AG10803 (cell line): Measurements from ENCODE around the gene C1R.

Source experiments
- DNase-seq: peaks from one replicate; pipeline ENCODE4 v3.0.0; 2010; ENCODE audit warnings: low read depth
- H3K4me3 ChIP-seq: 2 replicates; pipeline ENCODE4 v1.5.1; 2011; ENCODE audit warnings: mild to moderate bottlenecking, low read length, control low read depth
- CTCF ChIP-seq: conservative IDR thresholded peaks from 2 replicates; pipeline ENCODE4 v1.5.1; 2011; ENCODE audit warnings: mild to moderate bottlenecking, low read length, control low read depth, inconsistent platforms

The C1R gene

GRCh38 chr12:7106082-7106481 lies 13.8 kb upstream of the C1R start:
- DNase-seq = no peak
- no peak for TF ChIP-seq CTCF
- H3K4me3 ChIP-seq = no peak overlapping the region

DNA sequence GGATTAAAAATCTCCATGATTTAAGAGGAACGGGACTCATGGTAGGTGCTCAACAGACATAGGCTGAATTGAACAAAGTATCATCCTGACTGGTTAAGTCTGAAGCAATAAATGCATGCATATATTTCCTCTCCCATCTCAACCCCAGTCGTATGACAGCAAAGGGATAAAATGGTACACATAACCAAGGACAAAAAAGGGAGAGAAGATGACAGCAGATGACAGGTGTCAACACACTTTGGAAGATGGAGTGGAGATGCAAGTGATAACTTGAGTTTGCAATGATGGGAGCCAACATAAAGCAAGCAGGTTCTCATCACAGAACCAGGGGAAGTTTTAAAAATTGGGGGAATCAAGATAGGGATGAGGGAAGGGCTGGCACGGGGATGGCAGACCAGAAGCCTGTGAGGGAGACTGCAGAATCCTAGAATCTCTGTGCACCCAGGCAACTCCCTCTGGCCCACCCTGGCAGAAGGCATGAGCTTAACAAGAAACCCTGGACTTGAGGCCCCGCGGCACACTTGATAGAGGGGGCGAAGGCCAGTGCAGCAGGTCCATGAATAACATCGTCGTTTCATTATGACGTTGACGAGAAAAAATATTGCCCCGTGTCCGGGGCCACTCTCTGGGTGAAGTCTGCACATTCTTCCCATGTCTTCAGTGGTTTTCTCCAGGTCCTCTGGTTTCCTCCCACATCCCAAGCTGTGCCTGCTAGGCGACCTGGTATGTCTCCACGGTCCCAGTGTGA lies 11.8 kb upstream of the C1R start:
- no peak overlapping the region for H3K4me3 ChIP-seq
- DNase-seq = no peak
- TF ChIP-seq CTCF = no peak

DNA sequence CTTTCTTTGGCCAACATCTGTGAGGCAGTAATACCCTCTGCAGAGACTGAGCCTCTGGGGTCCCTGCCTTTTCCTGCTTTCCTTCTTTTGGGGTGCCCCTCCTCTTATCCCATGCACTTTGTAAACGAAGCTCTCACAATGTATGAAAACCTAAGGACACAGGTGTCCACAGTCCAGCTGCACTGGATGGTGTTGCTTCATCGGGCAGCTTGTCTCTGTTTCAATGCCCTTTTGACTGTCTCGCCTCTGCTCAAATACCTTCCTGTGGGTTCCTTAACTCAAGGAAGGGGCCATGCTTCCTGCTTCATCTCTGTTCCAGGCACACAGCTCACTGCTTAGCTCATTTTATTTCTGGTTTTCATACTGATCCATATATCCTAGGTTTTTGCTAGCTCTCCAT lies 10.3 kb upstream of the C1R start:
- TF ChIP-seq CTCF = no peak
- H3K4me3 ChIP-seq = no peak overlapping the region
- no peak for DNase-seq

GRCh38 chr12:7101694-7102131 lies 9.5 kb upstream of the C1R start:
- no peak overlapping the region for H3K4me3 ChIP-seq
- DNase-seq = no peak
- no peak for TF ChIP-seq CTCF

- no peak for TF ChIP-seq CTCF
- no peak for DNase-seq
- no peak overlapping the region for H3K4me3 ChIP-seq
Measured at GRCh38 chr12:7101047-7101693, 8.9 kb upstream of the C1R start.

GRCh38 chr12:7100239-7100638 lies 8.0 kb upstream of the C1R start:
- TF ChIP-seq CTCF = no peak
- H3K4me3 ChIP-seq = no peak overlapping the region
- no peak for DNase-seq
